Heart left ventricle (tissue), 13 donors: ENCODE measurements around the gene LAMA4.

ENCODE experiments used
- POLR2A ChIP-seq, 2 donors: fragments of 450-650 bp; IDR thresholded peaks; one replicate each; pipeline ENCODE4 v1.6.1; 2017; ENCODE audit warnings: antibody characterized with exemption in 2 of 2, mild to moderate bottlenecking in 2 of 2, moderate library complexity in 2 of 2
- TF ChIP-seq, protein P1 (sequence below), 12 donors: fragments of 200-600 bp; sonication (generic) in 4 of 12; IDR thresholded peaks; one replicate each; pipeline versions ENCODE4 v1.5.0 to v1.8.0; 2018 to 2022; ENCODE audit warnings: antibody characterized with exemption in 12 of 12, mild to moderate bottlenecking in 5 of 12
- donor health status: ischemic (EF 13 %, LVEDD 7.1; RV severe dilation, severe dysfunction).
- donor health status: DM: no; HTN: yes; CAD: no.
- donor health status: DM: no; HTN: no; CAD: no.
- donor health status: ischemic (EF 25% LVEDD 6.9; RV normal size, moderate dysfunction).
- donor health status: ischemic (EF 25% LVEDD 5.7; RV mildly dilated, moderate dysfunction).
- donor health status: ischemic (EF 35%, LVEDD 5.7; RV mildly dilated, moderate dysfunction).
- donor health status: nonischemic (EF 11% LVEDD 7.7; RV severe dilation, severe dysfunction).
- donor health status: DM: yes; HTN: yes; CAD: no.
- donor health status: PGD.
- donor health status: ischemic (EF 29% LVEDD 5.4; RV normal size, mild dysfunction).
- donor health status: nonischemic (EF 23%, LVEDD 6.1; RV moderate dilation, normal function).

DNA sequence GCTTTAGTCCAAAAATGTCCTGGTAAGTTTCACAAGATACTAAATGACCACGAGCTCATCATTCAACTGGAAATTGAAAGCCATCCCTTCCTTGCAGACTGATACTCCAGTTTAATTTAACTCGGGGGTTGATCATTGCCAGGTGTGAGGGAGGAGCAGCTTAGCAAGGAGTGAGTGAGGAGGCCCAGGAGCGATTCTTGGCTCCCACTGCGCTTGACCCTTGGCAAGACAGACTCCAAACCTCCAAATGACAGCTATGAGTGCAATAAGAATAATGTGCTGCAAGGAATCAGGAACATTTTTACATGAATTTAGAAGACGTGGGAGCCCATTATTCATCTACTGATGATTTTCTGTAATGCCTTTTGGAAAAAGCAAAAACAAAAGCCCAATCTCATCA is 64.9 kb downstream of the LAMA4 start:
- TF ChIP-seq, protein P1, sequence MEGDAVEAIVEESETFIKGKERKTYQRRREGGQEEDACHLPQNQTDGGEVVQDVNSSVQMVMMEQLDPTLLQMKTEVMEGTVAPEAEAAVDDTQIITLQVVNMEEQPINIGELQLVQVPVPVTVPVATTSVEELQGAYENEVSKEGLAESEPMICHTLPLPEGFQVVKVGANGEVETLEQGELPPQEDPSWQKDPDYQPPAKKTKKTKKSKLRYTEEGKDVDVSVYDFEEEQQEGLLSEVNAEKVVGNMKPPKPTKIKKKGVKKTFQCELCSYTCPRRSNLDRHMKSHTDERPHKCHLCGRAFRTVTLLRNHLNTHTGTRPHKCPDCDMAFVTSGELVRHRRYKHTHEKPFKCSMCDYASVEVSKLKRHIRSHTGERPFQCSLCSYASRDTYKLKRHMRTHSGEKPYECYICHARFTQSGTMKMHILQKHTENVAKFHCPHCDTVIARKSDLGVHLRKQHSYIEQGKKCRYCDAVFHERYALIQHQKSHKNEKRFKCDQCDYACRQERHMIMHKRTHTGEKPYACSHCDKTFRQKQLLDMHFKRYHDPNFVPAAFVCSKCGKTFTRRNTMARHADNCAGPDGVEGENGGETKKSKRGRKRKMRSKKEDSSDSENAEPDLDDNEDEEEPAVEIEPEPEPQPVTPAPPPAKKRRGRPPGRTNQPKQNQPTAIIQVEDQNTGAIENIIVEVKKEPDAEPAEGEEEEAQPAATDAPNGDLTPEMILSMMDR (IDR thresholded peaks at IDR 0.05): no peak
- TF ChIP-seq POLR2A (IDR thresholded peaks at IDR 0.05): no peak
